ENCODE measurements around the gene MRPL14. TPM values are rescaled to one million over a fixed set of nuclear protein-coding genes. Genes with fewer than 3 reads are reported as not detected.

MRPL14 gene
- total and polyA plus RNA-seq, 2 experiments from 2014 or later: 62.6 to 191 TPM

DNA sequence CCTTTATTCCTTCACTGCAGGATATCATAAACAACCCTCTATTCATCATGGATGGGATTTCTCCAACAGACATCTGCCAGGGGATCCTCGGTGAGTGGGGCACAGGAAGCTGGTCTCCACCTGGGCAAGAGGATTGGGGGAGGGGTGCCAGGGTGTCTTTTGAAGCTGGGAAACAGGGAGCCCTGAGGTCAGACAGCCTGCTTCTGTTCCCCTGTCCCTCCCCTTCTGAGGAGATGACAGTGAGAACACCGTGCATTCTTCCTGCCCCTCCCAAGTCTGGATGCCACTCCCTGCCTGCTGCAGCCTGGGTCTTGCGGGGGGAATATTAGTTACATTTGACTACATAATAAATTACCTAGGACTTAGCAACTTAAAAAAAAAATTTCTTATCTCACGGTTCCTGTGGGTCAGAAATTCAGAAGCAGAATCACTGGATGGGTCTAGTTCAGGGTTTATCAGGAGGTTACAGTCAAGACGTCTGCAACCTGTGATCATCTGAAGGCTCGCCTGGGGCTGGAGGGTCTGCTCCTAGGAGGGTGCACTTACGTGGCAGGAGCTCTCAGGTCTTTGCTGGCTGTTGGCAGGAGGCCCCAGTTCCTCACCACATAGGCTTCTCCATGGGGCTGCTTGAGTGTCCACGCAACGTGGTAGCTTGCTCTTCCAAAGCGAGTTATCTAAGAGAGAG is 42.8 kb upstream of the MRPL14 start:
- H3K4me2 ChIP-seq: no peak overlapping the region
- no peak for TF ChIP-seq EZH2 (IDR thresholded peaks at IDR 0.05; ENCODE audit: low read depth, unreplicated experiment)
- TF ChIP-seq, protein P1, sequence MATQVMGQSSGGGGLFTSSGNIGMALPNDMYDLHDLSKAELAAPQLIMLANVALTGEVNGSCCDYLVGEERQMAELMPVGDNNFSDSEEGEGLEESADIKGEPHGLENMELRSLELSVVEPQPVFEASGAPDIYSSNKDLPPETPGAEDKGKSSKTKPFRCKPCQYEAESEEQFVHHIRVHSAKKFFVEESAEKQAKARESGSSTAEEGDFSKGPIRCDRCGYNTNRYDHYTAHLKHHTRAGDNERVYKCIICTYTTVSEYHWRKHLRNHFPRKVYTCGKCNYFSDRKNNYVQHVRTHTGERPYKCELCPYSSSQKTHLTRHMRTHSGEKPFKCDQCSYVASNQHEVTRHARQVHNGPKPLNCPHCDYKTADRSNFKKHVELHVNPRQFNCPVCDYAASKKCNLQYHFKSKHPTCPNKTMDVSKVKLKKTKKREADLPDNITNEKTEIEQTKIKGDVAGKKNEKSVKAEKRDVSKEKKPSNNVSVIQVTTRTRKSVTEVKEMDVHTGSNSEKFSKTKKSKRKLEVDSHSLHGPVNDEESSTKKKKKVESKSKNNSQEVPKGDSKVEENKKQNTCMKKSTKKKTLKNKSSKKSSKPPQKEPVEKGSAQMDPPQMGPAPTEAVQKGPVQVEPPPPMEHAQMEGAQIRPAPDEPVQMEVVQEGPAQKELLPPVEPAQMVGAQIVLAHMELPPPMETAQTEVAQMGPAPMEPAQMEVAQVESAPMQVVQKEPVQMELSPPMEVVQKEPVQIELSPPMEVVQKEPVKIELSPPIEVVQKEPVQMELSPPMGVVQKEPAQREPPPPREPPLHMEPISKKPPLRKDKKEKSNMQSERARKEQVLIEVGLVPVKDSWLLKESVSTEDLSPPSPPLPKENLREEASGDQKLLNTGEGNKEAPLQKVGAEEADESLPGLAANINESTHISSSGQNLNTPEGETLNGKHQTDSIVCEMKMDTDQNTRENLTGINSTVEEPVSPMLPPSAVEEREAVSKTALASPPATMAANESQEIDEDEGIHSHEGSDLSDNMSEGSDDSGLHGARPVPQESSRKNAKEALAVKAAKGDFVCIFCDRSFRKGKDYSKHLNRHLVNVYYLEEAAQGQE (IDR thresholded peaks at IDR 0.05; ENCODE audit: unreplicated experiment): no peak
- TF ChIP-seq, protein P2, sequence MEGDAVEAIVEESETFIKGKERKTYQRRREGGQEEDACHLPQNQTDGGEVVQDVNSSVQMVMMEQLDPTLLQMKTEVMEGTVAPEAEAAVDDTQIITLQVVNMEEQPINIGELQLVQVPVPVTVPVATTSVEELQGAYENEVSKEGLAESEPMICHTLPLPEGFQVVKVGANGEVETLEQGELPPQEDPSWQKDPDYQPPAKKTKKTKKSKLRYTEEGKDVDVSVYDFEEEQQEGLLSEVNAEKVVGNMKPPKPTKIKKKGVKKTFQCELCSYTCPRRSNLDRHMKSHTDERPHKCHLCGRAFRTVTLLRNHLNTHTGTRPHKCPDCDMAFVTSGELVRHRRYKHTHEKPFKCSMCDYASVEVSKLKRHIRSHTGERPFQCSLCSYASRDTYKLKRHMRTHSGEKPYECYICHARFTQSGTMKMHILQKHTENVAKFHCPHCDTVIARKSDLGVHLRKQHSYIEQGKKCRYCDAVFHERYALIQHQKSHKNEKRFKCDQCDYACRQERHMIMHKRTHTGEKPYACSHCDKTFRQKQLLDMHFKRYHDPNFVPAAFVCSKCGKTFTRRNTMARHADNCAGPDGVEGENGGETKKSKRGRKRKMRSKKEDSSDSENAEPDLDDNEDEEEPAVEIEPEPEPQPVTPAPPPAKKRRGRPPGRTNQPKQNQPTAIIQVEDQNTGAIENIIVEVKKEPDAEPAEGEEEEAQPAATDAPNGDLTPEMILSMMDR (conservative IDR thresholded peaks at IDR 0.05; ENCODE audit: low read depth in 2 of 2): no peak
- no peak for TF ChIP-seq ZNF331 (CRISPR knock-in tag; IDR thresholded peaks at IDR 0.05; ENCODE audit: low read depth)
- no peak for TF ChIP-seq EZH2phosphoT487 (IDR thresholded peaks at IDR 0.05; ENCODE audit: unreplicated experiment)
- no peak for TF ChIP-seq ZNF114 (CRISPR knock-in tag; IDR thresholded peaks at IDR 0.05)
- no peak for TF ChIP-seq STAT1 (IDR thresholded peaks at IDR 0.05; ENCODE audit: unreplicated experiment)
- no peak for TF ChIP-seq POLR2AphosphoS5 (IDR thresholded peaks at IDR 0.05; ENCODE audit: low read depth)
- no peak for TF ChIP-seq CREB1 (CRISPR knock-in tag; IDR thresholded peaks at IDR 0.05; ENCODE audit: low read depth)
- TF ChIP-seq, protein P3, sequence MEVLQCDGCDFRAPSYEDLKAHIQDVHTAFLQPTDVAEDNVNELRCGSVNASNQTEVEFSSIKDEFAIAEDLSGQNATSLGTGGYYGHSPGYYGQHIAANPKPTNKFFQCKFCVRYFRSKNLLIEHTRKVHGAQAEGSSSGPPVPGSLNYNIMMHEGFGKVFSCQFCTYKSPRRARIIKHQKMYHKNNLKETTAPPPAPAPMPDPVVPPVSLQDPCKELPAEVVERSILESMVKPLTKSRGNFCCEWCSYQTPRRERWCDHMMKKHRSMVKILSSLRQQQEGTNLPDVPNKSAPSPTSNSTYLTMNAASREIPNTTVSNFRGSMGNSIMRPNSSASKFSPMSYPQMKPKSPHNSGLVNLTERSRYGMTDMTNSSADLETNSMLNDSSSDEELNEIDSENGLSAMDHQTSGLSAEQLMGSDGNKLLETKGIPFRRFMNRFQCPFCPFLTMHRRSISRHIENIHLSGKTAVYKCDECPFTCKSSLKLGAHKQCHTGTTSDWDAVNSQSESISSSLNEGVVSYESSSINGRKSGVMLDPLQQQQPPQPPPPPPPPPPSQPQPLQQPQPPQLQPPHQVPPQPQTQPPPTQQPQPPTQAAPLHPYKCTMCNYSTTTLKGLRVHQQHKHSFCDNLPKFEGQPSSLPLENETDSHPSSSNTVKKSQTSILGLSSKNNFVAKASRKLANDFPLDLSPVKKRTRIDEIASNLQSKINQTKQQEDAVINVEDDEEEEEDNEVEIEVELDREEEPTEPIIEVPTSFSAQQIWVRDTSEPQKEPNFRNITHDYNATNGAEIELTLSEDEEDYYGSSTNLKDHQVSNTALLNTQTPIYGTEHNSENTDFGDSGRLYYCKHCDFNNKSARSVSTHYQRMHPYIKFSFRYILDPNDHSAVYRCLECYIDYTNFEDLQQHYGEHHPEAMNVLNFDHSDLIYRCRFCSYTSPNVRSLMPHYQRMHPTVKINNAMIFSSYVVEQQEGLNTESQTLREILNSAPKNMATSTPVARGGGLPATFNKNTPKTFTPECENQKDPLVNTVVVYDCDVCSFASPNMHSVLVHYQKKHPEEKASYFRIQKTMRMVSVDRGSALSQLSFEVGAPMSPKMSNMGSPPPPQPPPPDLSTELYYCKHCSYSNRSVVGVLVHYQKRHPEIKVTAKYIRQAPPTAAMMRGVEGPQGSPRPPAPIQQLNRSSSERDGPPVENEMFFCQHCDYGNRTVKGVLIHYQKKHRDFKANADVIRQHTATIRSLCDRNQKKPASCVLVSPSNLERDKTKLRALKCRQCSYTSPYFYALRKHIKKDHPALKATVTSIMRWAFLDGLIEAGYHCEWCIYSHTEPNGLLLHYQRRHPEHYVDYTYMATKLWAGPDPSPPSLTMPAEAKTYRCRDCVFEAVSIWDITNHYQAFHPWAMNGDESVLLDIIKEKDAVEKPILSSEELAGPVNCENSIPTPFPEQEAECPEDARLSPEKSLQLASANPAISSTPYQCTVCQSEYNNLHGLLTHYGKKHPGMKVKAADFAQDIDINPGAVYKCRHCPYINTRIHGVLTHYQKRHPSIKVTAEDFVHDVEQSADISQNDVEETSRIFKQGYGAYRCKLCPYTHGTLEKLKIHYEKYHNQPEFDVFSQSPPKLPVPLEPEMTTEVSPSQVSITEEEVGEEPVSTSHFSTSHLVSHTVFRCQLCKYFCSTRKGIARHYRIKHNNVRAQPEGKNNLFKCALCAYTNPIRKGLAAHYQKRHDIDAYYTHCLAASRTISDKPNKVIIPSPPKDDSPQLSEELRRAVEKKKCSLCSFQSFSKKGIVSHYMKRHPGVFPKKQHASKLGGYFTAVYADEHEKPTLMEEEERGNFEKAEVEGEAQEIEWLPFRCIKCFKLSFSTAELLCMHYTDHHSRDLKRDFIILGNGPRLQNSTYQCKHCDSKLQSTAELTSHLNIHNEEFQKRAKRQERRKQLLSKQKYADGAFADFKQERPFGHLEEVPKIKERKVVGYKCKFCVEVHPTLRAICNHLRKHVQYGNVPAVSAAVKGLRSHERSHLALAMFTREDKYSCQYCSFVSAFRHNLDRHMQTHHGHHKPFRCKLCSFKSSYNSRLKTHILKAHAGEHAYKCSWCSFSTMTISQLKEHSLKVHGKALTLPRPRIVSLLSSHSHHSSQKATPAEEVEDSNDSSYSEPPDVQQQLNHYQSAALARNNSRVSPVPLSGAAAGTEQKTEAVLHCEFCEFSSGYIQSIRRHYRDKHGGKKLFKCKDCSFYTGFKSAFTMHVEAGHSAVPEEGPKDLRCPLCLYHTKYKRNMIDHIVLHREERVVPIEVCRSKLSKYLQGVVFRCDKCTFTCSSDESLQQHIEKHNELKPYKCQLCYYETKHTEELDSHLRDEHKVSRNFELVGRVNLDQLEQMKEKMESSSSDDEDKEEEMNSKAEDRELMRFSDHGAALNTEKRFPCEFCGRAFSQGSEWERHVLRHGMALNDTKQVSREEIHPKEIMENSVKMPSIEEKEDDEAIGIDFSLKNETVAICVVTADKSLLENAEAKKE (CRISPR knock-in tag; IDR thresholded peaks at IDR 0.05): no peak
- TF ChIP-seq, protein P4, sequence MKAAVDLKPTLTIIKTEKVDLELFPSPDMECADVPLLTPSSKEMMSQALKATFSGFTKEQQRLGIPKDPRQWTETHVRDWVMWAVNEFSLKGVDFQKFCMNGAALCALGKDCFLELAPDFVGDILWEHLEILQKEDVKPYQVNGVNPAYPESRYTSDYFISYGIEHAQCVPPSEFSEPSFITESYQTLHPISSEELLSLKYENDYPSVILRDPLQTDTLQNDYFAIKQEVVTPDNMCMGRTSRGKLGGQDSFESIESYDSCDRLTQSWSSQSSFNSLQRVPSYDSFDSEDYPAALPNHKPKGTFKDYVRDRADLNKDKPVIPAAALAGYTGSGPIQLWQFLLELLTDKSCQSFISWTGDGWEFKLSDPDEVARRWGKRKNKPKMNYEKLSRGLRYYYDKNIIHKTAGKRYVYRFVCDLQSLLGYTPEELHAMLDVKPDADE (IDR thresholded peaks at IDR 0.05): no peak
- TF ChIP-seq JUNB (IDR thresholded peaks at IDR 0.05; ENCODE audit: unreplicated experiment): no peak
- TF ChIP-seq NANOG (IDR thresholded peaks at IDR 0.05; ENCODE audit: borderline replicate concordance): no peak
- peaks cover 14% of the 10 kb centered on the region for H3K4me1 ChIP-seq (ENCODE audit: insufficient read depth)
- DNase-seq (ENCODE audit: low spot score): no peak
- Mint-ChIP-seq H3K36me3 (ENCODE audit: low read depth) (no peaks in the 10 kb centered on the region), H3K4me3 (no peak overlapping the region), H3K27me3 (ENCODE audit: insufficient read depth, low read depth, poor library complexity) (peaks cover 17% of the 10 kb centered on the region), H3K4me1 (peaks cover 28% of the 10 kb centered on the region), H3K27ac (no peak overlapping the region), H3K9me3 (no peaks in the 10 kb centered on the region)
- no peak overlapping the region for H2AFZ ChIP-seq
- no peaks in the 10 kb centered on the region for H3K27me3 ChIP-seq (ENCODE audit: insufficient read depth)
- no peaks in the 10 kb centered on the region for H3K36me3 ChIP-seq (ENCODE audit: insufficient read depth)
- ATAC-seq: no peak
- H3K9me2 ChIP-seq (ENCODE audit: insufficient read depth): no peaks in the 10 kb centered on the region
- no peak overlapping the region for H3K4me3 ChIP-seq
- H4K20me1 ChIP-seq (replicated peaks; ENCODE audit: insufficient read depth): no peaks in the 10 kb centered on the region
- no peaks in the 10 kb centered on the region for H3F3A ChIP-seq (replicated peaks; ENCODE audit: low read depth)
- H3K27ac ChIP-seq (ENCODE audit: low read depth): no peak overlapping the region
- no peaks in the 10 kb centered on the region for H3K79me2 ChIP-seq (replicated peaks; ENCODE audit: insufficient read depth)

Data from GM23338 (cell line).